Activated CD8-positive, alpha-beta memory T cell treated with anti-CD3 and anti-CD28 coated beads, Interleukin-2, amount 50 U/mL, for 48 hours (primary cell): ENCODE data around the gene JADE1.

ENCODE experiments used
- DNase-seq: peaks from one replicate; pipeline ENCODE4 v3.0.0-alpha.2; 2020

The JADE1 gene

DNA sequence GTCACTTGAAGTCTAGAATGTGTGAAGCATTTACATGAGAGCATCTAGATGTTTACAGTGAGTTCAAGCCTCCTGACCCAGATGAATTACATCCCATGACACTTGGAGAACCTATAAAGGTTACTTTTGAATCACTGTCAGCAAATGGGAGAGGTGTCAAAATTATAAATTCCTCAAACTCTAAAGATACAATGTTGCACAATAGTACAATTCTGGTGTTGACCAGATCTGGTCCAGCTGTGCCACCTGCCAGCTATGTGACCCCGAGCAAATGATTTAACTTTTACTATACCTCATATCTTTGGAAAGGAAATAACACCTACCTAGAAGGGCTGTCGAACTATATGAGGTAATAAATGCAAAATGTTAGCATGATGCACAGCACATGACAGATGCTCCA, 69.8 kb downstream of the JADE1 start:
- DNase-seq: no peak

- no peak for DNase-seq
Measured at GRCh38 chr4:128879971-128880370, 70.5 kb downstream of the JADE1 start.

DNA sequence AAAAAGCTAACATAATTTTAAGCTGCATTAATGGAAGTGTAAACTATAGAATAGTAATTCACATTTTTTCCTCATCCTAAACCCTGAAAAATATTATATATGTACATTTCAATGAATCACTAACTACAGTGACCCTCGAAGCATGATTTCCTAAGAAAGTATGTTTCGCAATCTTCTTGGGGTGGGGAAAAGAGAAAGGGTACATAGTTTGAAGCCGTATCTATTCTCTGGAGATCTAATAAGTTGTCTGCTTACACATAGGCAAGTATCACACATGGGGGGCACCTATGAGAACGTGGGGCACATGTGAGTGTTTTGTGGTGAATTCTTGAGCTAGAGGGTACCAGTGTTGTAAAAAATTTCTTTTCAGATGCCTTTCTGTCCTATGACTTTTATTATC, 71.2 kb downstream of the JADE1 start:
- DNase-seq: no peak

GRCh38 chr4:128904821-128905220, 95.3 kb downstream of the JADE1 start:
- no peak for DNase-seq

GRCh38 chr4:128906581-128906980, 97.1 kb downstream of the JADE1 start:
- no peak for DNase-seq

- no peak for DNase-seq
Measured at GRCh38 chr4:128907981-128908380, 98.5 kb downstream of the JADE1 start.

DNA sequence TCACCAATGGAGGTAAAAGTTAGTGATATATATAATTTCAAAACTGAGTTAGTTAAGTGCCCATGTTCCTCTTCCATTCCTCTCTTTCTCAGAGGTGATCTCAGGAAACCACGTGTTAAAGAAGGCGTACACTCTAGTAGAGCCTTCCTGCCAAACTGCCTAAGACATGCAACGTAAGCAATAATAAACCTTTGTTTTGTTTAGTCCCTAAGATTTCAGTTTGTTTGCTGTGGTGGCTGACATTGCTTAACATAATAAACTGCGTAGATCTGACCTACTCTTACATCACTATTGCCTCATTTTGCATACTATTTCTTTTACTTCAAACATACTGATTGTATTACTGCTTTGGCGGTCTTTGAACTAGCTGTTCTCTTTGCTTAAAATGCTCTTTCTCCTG, 99.2 kb downstream of the JADE1 start:
- DNase-seq: no peak

DNA sequence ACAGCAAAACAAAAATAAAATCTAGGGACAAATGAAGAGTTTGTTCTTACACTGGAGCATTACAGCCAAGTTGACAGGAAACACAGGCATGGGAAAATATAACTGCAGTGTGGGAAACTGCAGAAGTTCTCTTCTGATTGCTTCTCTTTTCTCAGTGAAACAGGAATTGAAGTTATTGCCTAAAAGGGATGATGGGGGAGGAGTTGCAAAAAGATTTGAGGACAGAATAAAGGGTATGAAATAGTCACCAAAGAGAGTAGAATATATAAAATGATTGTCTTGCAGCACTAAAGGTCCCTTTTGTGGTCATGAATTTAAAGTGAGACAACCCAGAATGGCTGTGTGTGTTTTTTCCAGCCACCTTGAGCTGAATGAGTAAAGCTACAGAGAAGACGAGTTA, 103.7 kb downstream of the JADE1 start:
- DNase-seq: no peak

DNA sequence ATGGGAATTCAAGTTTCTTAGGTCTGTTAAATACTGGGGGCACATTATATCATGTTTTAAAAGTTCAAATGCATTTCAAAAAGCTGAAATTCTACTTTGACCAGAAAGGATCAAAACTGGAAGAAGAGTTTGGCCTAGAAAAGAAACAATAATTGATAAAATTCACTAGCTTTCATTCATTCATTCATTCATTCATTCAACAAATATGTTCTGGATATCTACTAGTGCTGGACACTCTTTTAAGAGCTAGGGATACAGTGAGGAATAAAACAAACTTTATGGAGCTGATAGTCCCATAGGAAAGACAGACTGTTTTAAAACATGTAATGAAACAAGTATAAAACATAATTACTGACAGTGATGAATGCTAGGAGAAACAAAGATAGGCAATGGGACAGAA, 106.0 kb downstream of the JADE1 start:
- DNase-seq: no peak

GRCh38 chr4:128916832-128917231, 107.3 kb downstream of the JADE1 start:
- DNase-seq: no peak

DNA sequence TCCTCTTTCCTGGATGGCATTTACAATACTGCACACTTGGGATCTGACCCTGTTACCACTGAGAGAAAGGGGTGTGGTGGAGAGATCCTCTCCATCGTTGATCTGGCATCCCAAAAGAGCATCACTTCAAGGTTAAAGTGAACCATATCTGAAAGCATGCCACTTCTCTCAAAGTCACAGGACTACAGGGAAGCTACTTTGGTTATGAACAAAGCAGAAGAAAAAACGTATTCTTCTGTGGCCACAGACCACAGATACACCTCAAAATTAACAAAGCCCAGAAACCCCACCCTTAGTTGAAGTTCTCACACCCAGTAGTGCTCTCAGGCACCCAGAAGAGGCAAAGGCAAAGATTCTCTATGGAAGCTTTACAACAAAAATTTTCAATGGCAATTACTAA, 108.3 kb downstream of the JADE1 start:
- no peak for DNase-seq

- DNase-seq: no peak
Measured at GRCh38 chr4:128921954-128922353, 112.5 kb downstream of the JADE1 start.
